ENCODE results near the gene MYH3. TPM values are rescaled to one million over a fixed set of nuclear protein-coding genes. Genes with fewer than 3 reads are reported as not detected.

Gene MYH3
- total and polyA plus RNA-seq, 4 donors = 0.43 to 2.0 (median 0.99) TPM

DNA sequence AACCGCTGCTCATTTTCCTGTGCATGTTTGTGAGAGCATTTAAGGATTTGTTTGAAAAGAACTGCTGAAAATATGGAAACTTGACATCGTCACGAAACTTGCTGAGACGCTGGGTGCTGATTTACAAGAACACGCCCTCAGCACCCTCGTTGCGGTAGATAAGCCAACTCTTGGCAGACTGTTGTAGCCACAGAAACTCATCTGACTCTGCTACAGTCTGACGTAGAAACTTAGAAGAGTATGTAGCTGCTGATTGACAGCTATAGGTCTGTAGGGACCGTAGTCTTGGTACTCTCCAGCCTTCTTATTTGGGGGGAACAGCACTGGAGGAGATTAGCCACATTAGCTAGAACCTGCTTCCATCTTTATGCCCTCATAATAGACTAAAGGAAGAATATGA, 71.6 kb downstream of the MYH3 start:
- H3K4me3 ChIP-seq (ENCODE audit: low read depth in 1 of 3, low read length in 3 of 3) = no peak overlapping the region
- no peak for DNase-seq (ENCODE audit: low spot score)

DNA sequence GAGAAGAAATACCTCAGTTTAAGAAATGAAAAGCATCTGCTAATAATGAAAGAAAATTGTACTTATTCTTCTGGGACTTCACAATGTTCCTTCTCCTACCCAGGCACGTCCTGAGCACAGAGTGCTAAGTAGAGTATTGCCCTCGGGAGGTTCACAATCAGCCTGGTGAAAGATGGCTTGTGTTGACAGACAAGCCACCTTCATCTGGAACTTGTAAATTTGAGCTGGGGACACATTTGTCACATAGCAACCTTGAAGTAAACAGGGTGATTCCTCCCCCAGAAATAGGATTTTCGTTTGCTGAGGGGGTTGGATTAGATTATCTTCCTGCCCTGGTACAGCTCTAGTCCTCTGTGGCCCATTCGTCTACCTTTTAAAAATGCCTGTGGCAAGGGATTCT, 73.3 kb downstream of the MYH3 start:
- Histone ChIP-seq H3K4me1 (ENCODE audit: control insufficient read depth in 4 of 4, insufficient read depth in 4 of 4, low read length in 3 of 4) (no peaks in the 10 kb centered on the region), H3K27ac (ENCODE audit: low read depth in 1 of 2, low read length in 2 of 2) (no peak overlapping the region), H3K9me3 (ENCODE audit: control insufficient read depth in 4 of 4, low read length in 3 of 4) (no peaks in the 10 kb centered on the region), H3K9ac (ENCODE audit: low read depth in 1 of 2, low read length in 2 of 2) (no peak overlapping the region), H3K36me3 (ENCODE audit: control insufficient read depth in 4 of 4, insufficient read depth in 3 of 4, low read depth in 1 of 4, low read length in 3 of 4) (no peaks in the 10 kb centered on the region), H3K4me3 (ENCODE audit: low read depth in 1 of 3, low read length in 3 of 3) (no peak overlapping the region), H3K27me3 (ENCODE audit: control insufficient read depth in 4 of 4, insufficient read depth in 4 of 4, low read length in 3 of 4) (peaks cover 0 to 3% (median 1%) of the 10 kb centered on the region in 4 donors)
- DNase-seq (ENCODE audit: low spot score) = no peak
- WGBS = 30% methylated on average over 4 of the region's 4 CpGs
- TF ChIP-seq, protein P1, sequence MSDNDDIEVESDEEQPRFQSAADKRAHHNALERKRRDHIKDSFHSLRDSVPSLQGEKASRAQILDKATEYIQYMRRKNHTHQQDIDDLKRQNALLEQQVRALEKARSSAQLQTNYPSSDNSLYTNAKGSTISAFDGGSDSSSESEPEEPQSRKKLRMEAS (IDR thresholded peaks at IDR 0.05) = no peak
- TF ChIP-seq JUND (IDR thresholded peaks at IDR 0.05) (no peak), RAD21 (IDR thresholded peaks at IDR 0.05) (no peak), FOXA1 (IDR thresholded peaks at IDR 0.05) (no peak), HNF4A (conservative IDR thresholded peaks at IDR 0.05) (no peak)
- TF ChIP-seq, protein P2, sequence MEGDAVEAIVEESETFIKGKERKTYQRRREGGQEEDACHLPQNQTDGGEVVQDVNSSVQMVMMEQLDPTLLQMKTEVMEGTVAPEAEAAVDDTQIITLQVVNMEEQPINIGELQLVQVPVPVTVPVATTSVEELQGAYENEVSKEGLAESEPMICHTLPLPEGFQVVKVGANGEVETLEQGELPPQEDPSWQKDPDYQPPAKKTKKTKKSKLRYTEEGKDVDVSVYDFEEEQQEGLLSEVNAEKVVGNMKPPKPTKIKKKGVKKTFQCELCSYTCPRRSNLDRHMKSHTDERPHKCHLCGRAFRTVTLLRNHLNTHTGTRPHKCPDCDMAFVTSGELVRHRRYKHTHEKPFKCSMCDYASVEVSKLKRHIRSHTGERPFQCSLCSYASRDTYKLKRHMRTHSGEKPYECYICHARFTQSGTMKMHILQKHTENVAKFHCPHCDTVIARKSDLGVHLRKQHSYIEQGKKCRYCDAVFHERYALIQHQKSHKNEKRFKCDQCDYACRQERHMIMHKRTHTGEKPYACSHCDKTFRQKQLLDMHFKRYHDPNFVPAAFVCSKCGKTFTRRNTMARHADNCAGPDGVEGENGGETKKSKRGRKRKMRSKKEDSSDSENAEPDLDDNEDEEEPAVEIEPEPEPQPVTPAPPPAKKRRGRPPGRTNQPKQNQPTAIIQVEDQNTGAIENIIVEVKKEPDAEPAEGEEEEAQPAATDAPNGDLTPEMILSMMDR (IDR thresholded peaks at IDR 0.05; ENCODE audit: low read depth, low read length, missing input control) = no peak

More for the DNA sequence above, 71.6 kb downstream of the MYH3 start:
- H3K9ac ChIP-seq (ENCODE audit: low read depth in 1 of 2, low read length in 2 of 2) = no peak overlapping the region
- no peaks in the 10 kb centered on the region for H3K4me1 ChIP-seq (ENCODE audit: control insufficient read depth in 4 of 4, insufficient read depth in 4 of 4, low read length in 3 of 4)
- no peaks in the 10 kb centered on the region for H3K9me3 ChIP-seq (ENCODE audit: control insufficient read depth in 4 of 4, low read length in 3 of 4)
- 79% methylated on average over 9 of the region's 9 CpGs for WGBS
- peaks cover 0 to 3% (median 1%) of the 10 kb centered on the region in 4 donors for H3K27me3 ChIP-seq (ENCODE audit: control insufficient read depth in 4 of 4, insufficient read depth in 4 of 4, low read length in 3 of 4)
- no peaks in the 10 kb centered on the region for H3K36me3 ChIP-seq (ENCODE audit: control insufficient read depth in 4 of 4, insufficient read depth in 3 of 4, low read depth in 1 of 4, low read length in 3 of 4)
- H3K27ac ChIP-seq (ENCODE audit: low read depth in 1 of 2, low read length in 2 of 2) = no peak overlapping the region
- TF ChIP-seq YY1 (IDR thresholded peaks at IDR 0.05) = no peak

DNA sequence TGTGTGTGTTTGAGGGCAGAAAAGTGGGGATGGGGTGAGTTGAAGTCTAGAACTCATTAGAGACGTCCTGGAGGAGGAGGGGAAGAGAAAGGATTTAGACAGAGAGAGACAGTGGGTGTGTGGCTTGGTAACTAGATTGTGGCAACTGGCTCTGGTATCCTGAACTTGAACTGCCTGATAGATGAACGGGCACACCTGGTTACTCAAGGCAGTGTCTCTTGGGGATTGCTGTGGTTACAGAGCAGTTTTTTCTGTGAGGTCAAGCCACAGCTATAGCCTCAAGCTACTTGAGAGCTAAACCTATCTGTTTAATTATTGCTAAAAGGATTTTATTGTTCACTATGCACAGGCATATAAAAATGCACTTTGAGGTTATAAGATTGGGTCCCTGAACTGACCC, 77.8 kb downstream of the MYH3 start:
- TF ChIP-seq SP1 (IDR thresholded peaks at IDR 0.05) (no peak), TAF1 (conservative IDR thresholded peaks at IDR 0.05) (no peak), FOXA2 (IDR thresholded peaks at IDR 0.05) (no peak), GABPA (IDR thresholded peaks at IDR 0.05 in 1 of 2, conservative IDR thresholded peaks at IDR 0.05 in 1 of 2) (no peak), YY1 (IDR thresholded peaks at IDR 0.05) (no peak), EGR1 (IDR thresholded peaks at IDR 0.05; ENCODE audit: low read depth in 2 of 2) (no peak), FOXA1 (IDR thresholded peaks at IDR 0.05) (no peak), RAD21 (IDR thresholded peaks at IDR 0.05) (no peak), RXRA (IDR thresholded peaks at IDR 0.05) (no peak), NR2F2 (IDR thresholded peaks at IDR 0.05) (no peak), HNF4A (conservative IDR thresholded peaks at IDR 0.05) (no peak), HNF4G (IDR thresholded peaks at IDR 0.05) (no peak), JUND (IDR thresholded peaks at IDR 0.05) (no peak)
- TF ChIP-seq, protein P3, sequence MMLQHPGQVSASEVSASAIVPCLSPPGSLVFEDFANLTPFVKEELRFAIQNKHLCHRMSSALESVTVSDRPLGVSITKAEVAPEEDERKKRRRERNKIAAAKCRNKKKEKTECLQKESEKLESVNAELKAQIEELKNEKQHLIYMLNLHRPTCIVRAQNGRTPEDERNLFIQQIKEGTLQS (IDR thresholded peaks at IDR 0.05) = no peak
- TF ChIP-seq, protein P2 (IDR thresholded peaks at IDR 0.05; ENCODE audit: low read depth, low read length, missing input control) = no peak
- TF ChIP-seq, protein P1 (IDR thresholded peaks at IDR 0.05) = no peak
- TF ChIP-seq, protein P4, sequence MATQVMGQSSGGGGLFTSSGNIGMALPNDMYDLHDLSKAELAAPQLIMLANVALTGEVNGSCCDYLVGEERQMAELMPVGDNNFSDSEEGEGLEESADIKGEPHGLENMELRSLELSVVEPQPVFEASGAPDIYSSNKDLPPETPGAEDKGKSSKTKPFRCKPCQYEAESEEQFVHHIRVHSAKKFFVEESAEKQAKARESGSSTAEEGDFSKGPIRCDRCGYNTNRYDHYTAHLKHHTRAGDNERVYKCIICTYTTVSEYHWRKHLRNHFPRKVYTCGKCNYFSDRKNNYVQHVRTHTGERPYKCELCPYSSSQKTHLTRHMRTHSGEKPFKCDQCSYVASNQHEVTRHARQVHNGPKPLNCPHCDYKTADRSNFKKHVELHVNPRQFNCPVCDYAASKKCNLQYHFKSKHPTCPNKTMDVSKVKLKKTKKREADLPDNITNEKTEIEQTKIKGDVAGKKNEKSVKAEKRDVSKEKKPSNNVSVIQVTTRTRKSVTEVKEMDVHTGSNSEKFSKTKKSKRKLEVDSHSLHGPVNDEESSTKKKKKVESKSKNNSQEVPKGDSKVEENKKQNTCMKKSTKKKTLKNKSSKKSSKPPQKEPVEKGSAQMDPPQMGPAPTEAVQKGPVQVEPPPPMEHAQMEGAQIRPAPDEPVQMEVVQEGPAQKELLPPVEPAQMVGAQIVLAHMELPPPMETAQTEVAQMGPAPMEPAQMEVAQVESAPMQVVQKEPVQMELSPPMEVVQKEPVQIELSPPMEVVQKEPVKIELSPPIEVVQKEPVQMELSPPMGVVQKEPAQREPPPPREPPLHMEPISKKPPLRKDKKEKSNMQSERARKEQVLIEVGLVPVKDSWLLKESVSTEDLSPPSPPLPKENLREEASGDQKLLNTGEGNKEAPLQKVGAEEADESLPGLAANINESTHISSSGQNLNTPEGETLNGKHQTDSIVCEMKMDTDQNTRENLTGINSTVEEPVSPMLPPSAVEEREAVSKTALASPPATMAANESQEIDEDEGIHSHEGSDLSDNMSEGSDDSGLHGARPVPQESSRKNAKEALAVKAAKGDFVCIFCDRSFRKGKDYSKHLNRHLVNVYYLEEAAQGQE (IDR thresholded peaks at IDR 0.05) = no peak
- TF ChIP-seq, protein P5, sequence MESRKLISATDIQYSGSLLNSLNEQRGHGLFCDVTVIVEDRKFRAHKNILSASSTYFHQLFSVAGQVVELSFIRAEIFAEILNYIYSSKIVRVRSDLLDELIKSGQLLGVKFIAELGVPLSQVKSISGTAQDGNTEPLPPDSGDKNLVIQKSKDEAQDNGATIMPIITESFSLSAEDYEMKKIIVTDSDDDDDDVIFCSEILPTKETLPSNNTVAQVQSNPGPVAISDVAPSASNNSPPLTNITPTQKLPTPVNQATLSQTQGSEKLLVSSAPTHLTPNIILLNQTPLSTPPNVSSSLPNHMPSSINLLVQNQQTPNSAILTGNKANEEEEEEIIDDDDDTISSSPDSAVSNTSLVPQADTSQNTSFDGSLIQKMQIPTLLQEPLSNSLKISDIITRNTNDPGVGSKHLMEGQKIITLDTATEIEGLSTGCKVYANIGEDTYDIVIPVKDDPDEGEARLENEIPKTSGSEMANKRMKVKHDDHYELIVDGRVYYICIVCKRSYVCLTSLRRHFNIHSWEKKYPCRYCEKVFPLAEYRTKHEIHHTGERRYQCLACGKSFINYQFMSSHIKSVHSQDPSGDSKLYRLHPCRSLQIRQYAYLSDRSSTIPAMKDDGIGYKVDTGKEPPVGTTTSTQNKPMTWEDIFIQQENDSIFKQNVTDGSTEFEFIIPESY (IDR thresholded peaks at IDR 0.05) = no peak
- Histone ChIP-seq H3K27me3 (ENCODE audit: control insufficient read depth in 4 of 4, insufficient read depth in 4 of 4, low read length in 3 of 4) (peaks cover 0 to 3% (median 0%) of the 10 kb centered on the region in 4 donors), H3K9ac (ENCODE audit: low read depth in 1 of 2, low read length in 2 of 2) (no peak overlapping the region), H3K27ac (ENCODE audit: low read depth in 1 of 2, low read length in 2 of 2) (no peak overlapping the region), H3K4me1 (ENCODE audit: control insufficient read depth in 4 of 4, insufficient read depth in 4 of 4, low read length in 3 of 4) (no peaks in the 10 kb centered on the region), H3K4me3 (ENCODE audit: low read depth in 1 of 3, low read length in 3 of 3) (no peak overlapping the region), H3K9me3 (ENCODE audit: control insufficient read depth in 4 of 4, low read length in 3 of 4) (no peaks in the 10 kb centered on the region), H3K36me3 (ENCODE audit: control insufficient read depth in 4 of 4, insufficient read depth in 3 of 4, low read depth in 1 of 4, low read length in 3 of 4) (no peaks in the 10 kb centered on the region)
- DNase-seq (ENCODE audit: low spot score) = no peak
- WGBS = 32% methylated on average over 2 of the region's 2 CpGs
